GM21390 (cell line): ENCODE data around the gene CDC40.

ENCODE experiments used
- ATAC-seq: cut with Tn5 transposase; IDR thresholded peaks from one replicate; pipeline ENCODE4 v1.9.1; 2021; ENCODE audit not compliant: unreplicated experiment

Gene CDC40

GRCh38 chr6:110180228-110181008, at the start of gene CDC40:
Gene CDC40 (plus strand): TSS chr6:110180427. CDS start chr6:110180445, 18 bp downstream.
- ATAC-seq: peak; percentile 47

DNA sequence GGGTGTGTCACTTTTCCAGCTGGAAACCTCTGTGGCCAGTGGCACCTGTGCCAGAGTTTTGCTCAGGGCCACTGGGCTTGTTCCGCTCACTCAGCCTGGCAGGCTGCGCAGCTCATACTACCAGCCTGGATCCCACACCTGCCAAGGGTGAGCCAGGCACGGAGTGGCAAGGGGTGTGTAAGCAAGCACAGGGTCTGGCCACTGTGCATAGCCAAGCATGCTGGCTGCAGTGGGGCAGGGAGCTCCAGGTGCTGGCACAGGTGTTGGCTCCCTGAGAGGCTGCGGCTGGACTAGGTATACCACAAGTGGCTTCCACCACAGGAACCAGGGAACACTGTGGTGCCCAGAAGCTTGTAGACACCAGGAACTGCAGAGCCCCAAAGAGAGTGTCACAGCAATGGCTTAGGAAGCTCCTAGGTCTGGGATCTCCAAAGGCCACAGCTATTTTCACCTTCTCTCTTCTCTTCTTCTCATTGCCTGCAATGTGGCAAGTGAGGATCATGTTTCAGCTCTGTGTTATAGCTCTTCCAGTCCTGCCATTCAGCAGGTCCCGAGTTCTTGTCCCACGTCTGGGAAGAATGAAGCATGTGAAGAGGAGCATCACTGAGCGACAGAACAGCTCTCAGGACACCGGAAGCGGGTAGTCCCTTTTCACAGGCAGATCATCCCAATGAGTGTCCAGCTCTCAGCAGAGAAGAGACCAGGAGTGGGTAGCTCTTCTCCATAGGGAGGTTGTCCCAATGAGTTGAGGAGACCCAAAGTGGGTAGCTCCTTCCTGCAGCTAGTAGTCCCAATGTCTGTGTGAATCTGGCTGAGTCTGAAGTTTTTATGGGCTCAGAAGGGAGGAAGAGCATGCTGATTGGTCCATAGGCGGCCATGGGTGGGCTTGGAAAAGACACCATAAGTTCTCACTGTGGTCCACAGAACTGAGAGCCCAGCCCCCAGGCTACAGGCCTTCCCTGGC, 42.0 kb upstream of the CDC40 start:
- ATAC-seq: no peak

DNA sequence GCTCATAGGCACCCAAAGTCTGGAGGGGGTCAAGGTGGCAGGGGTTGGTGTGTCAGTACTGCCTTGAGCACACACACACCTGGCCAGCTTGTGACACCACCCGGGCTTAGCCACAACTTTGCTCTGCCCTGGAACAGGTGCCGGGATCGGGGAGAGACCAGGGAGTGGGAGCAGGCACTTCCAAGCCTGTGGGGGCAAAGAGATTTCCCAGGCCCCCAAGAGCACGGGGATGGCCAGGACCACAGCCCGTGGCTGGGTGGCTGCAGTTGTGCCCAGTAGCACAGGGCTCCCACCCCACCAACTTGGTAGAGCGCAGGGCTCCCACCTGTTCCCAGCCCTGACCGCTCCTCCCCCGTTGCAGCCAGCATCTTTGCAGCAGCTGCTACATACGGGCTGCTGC, 41.2 kb upstream of the CDC40 start:
- ATAC-seq: no peak

DNA sequence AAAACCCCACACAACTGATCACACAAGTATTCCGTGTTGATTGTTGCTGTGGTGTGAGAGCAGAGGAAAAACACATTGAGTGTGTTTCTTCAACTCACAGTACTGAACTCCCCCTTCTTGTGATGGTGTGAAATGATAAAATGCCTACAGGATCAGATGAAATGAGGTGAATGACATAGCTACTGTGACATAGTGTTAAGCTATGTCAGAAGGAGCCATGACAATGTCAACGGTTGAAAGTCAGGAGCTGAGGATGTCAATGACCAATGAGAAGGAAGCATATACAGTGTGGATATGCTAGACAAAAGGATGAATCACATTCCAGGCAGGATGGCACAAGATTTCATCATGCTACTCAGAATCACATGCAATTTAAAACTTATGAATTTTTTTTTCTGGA, 39.6 kb upstream of the CDC40 start:
- ATAC-seq: no peak

GRCh38 chr6:110147870-110148269, 32.4 kb upstream of the CDC40 start:
- ATAC-seq: no peak

DNA sequence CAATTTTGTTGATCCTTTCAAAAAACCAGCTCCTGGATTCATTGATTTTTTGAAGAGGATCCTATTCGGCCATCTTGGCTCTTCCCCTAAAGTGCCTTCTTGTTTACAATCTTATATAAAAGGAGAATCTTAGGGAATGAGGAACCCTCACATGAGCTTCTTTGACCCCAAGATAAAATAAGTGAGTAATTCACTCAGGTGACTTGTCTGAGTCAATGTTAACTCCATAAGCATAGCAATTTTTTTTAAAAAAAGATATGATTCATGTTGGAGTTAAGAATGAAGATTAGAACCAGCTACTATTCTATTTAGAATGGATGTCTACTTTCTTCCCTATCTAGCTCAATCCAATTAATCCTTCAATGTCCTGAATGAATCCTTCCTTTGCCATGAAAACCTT, 21.7 kb upstream of the CDC40 start:
- ATAC-seq: no peak

- no peak for ATAC-seq
Measured at GRCh38 chr6:110170081-110170480, 10.1 kb upstream of the CDC40 start.

DNA sequence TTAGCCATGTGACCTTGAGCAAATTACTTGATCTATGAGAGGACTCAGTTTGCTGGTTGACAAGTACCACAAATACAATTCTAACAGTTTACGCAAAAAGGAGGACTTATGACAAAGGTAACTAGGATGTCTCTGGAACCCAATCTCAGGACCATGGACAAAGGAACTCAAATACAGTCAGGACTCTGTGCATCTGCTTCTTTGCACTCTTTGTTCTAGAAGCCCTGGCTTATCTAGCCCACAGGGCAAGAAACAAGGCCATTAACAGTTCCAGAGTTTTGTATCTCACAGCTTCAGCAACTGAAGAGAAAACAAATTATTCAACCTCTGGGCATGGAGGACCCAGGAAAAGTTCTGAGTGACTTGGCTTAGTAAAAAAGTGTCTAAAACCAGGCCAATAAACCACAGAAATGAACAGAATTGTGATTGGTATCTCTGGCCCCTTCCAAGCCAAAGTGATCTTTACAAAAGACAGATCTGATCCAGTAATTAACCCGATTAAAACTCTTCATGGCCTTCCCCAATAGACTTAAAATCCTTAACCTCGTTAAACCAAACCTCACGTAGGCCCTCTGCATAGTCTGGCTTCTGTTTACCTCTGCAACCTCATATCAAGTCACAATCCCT, 6.6 kb upstream of the CDC40 start:
- no peak for ATAC-seq

DNA sequence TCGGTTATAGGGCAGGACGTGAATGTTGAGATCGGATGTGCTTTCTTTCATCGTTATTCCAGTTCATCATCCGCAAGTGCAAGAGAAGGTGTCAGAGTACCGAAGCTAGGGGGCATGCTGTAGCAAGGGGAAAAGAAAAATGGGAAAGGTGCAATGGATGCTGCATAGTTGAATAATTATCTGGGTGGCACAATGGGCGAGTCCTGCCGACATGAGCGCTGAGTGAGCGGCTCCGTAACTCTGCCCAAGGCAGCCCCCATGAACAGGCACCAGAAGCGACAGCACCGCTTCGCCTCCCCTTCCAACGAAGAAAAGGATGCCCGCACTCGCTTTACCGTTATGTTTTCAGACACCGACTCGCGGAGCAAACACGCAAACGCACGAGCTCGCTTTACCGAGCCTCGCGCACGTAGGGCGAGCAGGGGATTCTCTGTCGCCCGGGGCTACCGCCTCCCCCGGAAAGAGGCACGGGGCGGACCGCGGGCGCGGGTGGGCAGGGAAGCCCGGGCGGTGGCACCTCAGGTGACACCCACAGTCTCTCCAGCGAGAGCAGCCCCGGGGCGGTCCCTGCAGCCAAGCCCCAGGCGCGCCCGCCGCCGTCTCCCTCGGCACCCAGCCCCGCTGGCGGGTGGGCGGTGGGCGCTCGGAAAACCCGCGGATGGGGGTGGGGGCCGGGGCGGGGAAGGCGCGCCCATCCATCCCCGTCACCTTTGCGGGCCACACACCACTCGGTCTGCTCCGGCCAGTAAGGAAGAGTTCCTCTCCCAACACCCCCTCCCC, 1.4 kb upstream of the CDC40 start:
- peak; percentile 33 for ATAC-seq

GRCh38 chr6:110179406-110180227, 610 bp upstream of the CDC40 start, which contains the start of gene WASF1:
Gene WASF1 (minus strand): TSS chr6:110179670. CDS start chr6:110127601, 52,069 bp downstream.
- peak; percentile 84 for ATAC-seq

GRCh38 chr6:110181131-110182030, 1.2 kb downstream of the CDC40 start:
- ATAC-seq: no peak

GRCh38 chr6:110183292-110183885, 3.2 kb downstream of the CDC40 start:
- no peak for ATAC-seq

GRCh38 chr6:110185879-110186278, 5.7 kb downstream of the CDC40 start:
- ATAC-seq: peak; percentile 72

GRCh38 chr6:110188791-110189190, 8.6 kb downstream of the CDC40 start:
- no peak for ATAC-seq

- ATAC-seq: no peak
Measured at GRCh38 chr6:110190726-110191125, 10.5 kb downstream of the CDC40 start.

- ATAC-seq: no peak
Measured at GRCh38 chr6:110191477-110191876, 11.2 kb downstream of the CDC40 start.

DNA sequence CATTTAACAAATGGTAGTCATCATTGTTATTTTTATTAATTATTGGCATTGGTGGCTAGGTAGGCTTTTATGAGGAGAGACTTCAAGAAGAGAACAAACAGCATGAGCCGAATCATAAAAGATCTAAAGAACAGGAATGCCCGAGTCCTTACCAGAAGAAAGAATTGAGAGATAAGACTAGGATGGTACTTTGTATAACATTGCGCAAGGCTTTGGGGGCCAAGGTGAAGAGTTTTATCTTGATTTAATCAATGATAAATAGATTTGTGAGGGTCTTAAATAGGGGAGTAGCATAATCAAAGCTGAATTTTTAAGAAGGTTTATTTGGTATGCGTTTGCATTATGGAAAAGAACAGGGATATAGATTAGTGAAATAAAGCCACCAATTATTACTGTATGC, 15.4 kb downstream of the CDC40 start:
- ATAC-seq: no peak

GRCh38 chr6:110196874-110197273, 16.6 kb downstream of the CDC40 start:
- no peak for ATAC-seq
